B cell (primary cell): Measurements from ENCODE around the gene SPSB1.

ENCODE experiments used
- CTCF ChIP-seq: fragments of 200-600 bp; IDR thresholded peaks from one replicate; pipeline ENCODE4 v1.8.0; 2022; ENCODE audit warnings: antibody characterized with exemption, mild to moderate bottlenecking
- EZH2 ChIP-seq: IDR thresholded peaks from 2 replicates; pipeline ENCODE4 v1.6.1; 2012; ENCODE audit warnings: borderline replicate concordance, low read depth, mild to moderate bottlenecking, moderate library complexity, low read length; ENCODE audit not compliant: insufficient read depth, poor library complexity, severe bottlenecking

- TF ChIP-seq EZH2 (no peak), CTCF (no peak)
Measured at GRCh38 chr1:9316512-9316911, 23.8 kb downstream of the SPSB1 start.
